CD4-positive, alpha-beta T cell treated with Interleukin-10 for 1 hour (primary cell): ENCODE data around the gene COL25A1.
"Not testable (repeated sequence)": the region's sequence is repeated elsewhere in the genome, so short reads cannot be mapped to it uniquely, and the experiment has no call there.

Experiments
- DNase-seq: peaks from one replicate; pipeline ENCODE4 v3.0.0-alpha.2; 2020

Gene COL25A1

GRCh38 chr4:109044431-109044830 is 258.0 kb downstream of the COL25A1 start:
- DNase-seq: no peak

- DNase-seq: no peak
Measured at GRCh38 chr4:109043286-109043685, 259.2 kb downstream of the COL25A1 start.

GRCh38 chr4:109041463-109042360 is 260.7 kb downstream of the COL25A1 start:
- no peak for DNase-seq

- DNase-seq: no peak
Measured at GRCh38 chr4:109040441-109040840, 262.0 kb downstream of the COL25A1 start.

GRCh38 chr4:109037026-109037425 is 265.4 kb downstream of the COL25A1 start:
- no peak for DNase-seq

GRCh38 chr4:109033993-109034392 is 268.5 kb downstream of the COL25A1 start:
- DNase-seq: no peak

GRCh38 chr4:109032671-109033070 is 269.8 kb downstream of the COL25A1 start:
- no peak for DNase-seq

- no peak for DNase-seq
Measured at GRCh38 chr4:109029987-109030386, 272.5 kb downstream of the COL25A1 start.

GRCh38 chr4:109027016-109027500 is 275.4 kb downstream of the COL25A1 start:
- no peak for DNase-seq

GRCh38 chr4:109026588-109026987 is 275.9 kb downstream of the COL25A1 start:
- DNase-seq: no peak

GRCh38 chr4:109025471-109026076 is 276.9 kb downstream of the COL25A1 start:
- DNase-seq: no peak

- no peak for DNase-seq
Measured at GRCh38 chr4:109022961-109023360, 279.5 kb downstream of the COL25A1 start.

- not testable (repeated sequence) for DNase-seq
Measured at GRCh38 chr4:109021630-109022029, 280.8 kb downstream of the COL25A1 start.

- no peak for DNase-seq
Measured at GRCh38 chr4:109020861-109021260, 281.6 kb downstream of the COL25A1 start.

- no peak for DNase-seq
Measured at GRCh38 chr4:109016200-109016599, 286.3 kb downstream of the COL25A1 start.

- DNase-seq: no peak
Measured at GRCh38 chr4:109015413-109015810, 287.0 kb downstream of the COL25A1 start.

- DNase-seq: no peak
Measured at GRCh38 chr4:109014593-109015412, 287.7 kb downstream of the COL25A1 start.

- no peak for DNase-seq
Measured at GRCh38 chr4:109012286-109012880, 290.1 kb downstream of the COL25A1 start.

- no peak for DNase-seq
Measured at GRCh38 chr4:109011241-109012026, 291.0 kb downstream of the COL25A1 start.

GRCh38 chr4:109010521-109010920 is 291.9 kb downstream of the COL25A1 start:
- DNase-seq: no peak

GRCh38 chr4:109009909-109010308 is 292.5 kb downstream of the COL25A1 start:
- DNase-seq: no peak

GRCh38 chr4:109007976-109008375 is 294.5 kb downstream of the COL25A1 start:
- DNase-seq: no peak
